ENCODE results near the gene CELSR1.

GRCh38 chr22:46519377-46519776, 18.0 kb downstream of the CELSR1 start:
- TF ChIP-seq, protein P1, sequence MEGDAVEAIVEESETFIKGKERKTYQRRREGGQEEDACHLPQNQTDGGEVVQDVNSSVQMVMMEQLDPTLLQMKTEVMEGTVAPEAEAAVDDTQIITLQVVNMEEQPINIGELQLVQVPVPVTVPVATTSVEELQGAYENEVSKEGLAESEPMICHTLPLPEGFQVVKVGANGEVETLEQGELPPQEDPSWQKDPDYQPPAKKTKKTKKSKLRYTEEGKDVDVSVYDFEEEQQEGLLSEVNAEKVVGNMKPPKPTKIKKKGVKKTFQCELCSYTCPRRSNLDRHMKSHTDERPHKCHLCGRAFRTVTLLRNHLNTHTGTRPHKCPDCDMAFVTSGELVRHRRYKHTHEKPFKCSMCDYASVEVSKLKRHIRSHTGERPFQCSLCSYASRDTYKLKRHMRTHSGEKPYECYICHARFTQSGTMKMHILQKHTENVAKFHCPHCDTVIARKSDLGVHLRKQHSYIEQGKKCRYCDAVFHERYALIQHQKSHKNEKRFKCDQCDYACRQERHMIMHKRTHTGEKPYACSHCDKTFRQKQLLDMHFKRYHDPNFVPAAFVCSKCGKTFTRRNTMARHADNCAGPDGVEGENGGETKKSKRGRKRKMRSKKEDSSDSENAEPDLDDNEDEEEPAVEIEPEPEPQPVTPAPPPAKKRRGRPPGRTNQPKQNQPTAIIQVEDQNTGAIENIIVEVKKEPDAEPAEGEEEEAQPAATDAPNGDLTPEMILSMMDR (conservative IDR thresholded peaks at IDR 0.05; ENCODE audit: low read length) = no peak
- no peak for TF ChIP-seq EZH2phosphoT487 (IDR thresholded peaks at IDR 0.05; ENCODE audit: borderline replicate concordance, low read depth, low read length)

Measured in OCI-LY7 (cell line).